HEK293 (cell line): ENCODE measurements around the gene BTG2.
A peak's percentile ranks its signal among the peaks of the same experiment; 100 is the strongest.

Experiments
- CTCF ChIA-PET: fragments of 350-600 bp; formaldehyde crosslinking; extraction: SDS; loops from one replicate; lab custom pipeline; 2021; ENCODE audit warnings: antibody characterized with exemption; lab: Yijun Ruan, JAX
- POLR2A ChIA-PET: fragments of 300-600 bp; formaldehyde crosslinking; extraction: SDS; loops from one replicate; lab custom pipeline; 2020; ENCODE audit warnings: antibody characterized with exemption, inconsistent platforms; lab: Yijun Ruan, JAX
- H3K27ac ChIP-seq: fragments of 200-500 bp; sonication (Bioruptor generic); 2 replicates; pipeline ENCODE4 v1.5.1; 2014; ENCODE audit warnings: low read depth, low read length, control low read depth, inconsistent platforms; ENCODE audit errors: extremely low read depth
- H3K36me3 ChIP-seq, 2 experiments: fragments of 200-500 bp in 1 of 2; sonication (Bioruptor generic) in 1 of 2; 1 replicate in 1 of 2; 2 replicates in 1 of 2; pipeline ENCODE4 v1.5.1; 2014 to 2017; ENCODE audit warnings: inconsistent platforms in 2 of 2, low read length in 2 of 2; ENCODE audit not compliant: control insufficient read depth in 2 of 2, insufficient read depth in 1 of 2
- H3K4me1 ChIP-seq: fragments of 200-500 bp; sonication (Bioruptor generic); 2 replicates; pipeline ENCODE4 v1.5.1; 2014; ENCODE audit warnings: mild to moderate bottlenecking, low read length, inconsistent platforms; ENCODE audit not compliant: control insufficient read depth, insufficient read depth
- H3K4me3 ChIP-seq: 2 replicates; pipeline ENCODE4 v1.5.1; 2011; ENCODE audit warnings: low read depth, mild to moderate bottlenecking, control low read depth, low read length, moderate library complexity
- H3K9me3 ChIP-seq: fragments of 200-500 bp; sonication (Bioruptor generic); 2 replicates; pipeline ENCODE4 v1.5.1; 2014; ENCODE audit warnings: low read depth, low read length, inconsistent platforms; ENCODE audit not compliant: control insufficient read depth, insufficient read depth
- CTCF ChIP-seq: fragments of 450-650 bp; formaldehyde crosslinking; IDR thresholded peaks from 2 replicates; pipeline ENCODE4 v1.5.1; 2016; ENCODE audit warnings: missing biosample characterization, missing genetic modification characterization
- GLIS1 ChIP-seq: fragments of 450-650 bp; formaldehyde crosslinking; IDR thresholded peaks from 2 replicates; pipeline ENCODE4 v1.5.1; 2016; ENCODE audit warnings: missing biosample characterization, missing genetic modification characterization
- OVOL3 ChIP-seq: fragments of 450-650 bp; formaldehyde crosslinking; IDR thresholded peaks from 2 replicates; pipeline ENCODE4 v1.5.1; 2016; ENCODE audit warnings: missing biosample characterization, missing genetic modification characterization
- SALL2 ChIP-seq: fragments of 450-650 bp; formaldehyde crosslinking; IDR thresholded peaks from 2 replicates; pipeline ENCODE4 v1.5.0; 2017; ENCODE audit warnings: missing biosample characterization, mild to moderate bottlenecking, missing genetic modification characterization, borderline replicate concordance
- SCRT1 ChIP-seq: fragments of 450-650 bp; formaldehyde crosslinking; IDR thresholded peaks from 2 replicates; pipeline ENCODE4 v1.5.1; 2016; ENCODE audit warnings: missing biosample characterization, missing genetic modification characterization, borderline replicate concordance
- SCRT2 ChIP-seq: fragments of 450-650 bp; formaldehyde crosslinking; IDR thresholded peaks from 2 replicates; pipeline ENCODE4 v1.5.1; 2016; ENCODE audit warnings: missing biosample characterization, missing genetic modification characterization
- TCF7L2 ChIP-seq: IDR thresholded peaks from 2 replicates; pipeline ENCODE4 v1.6.1; 2011; ENCODE audit warnings: low read depth, mild to moderate bottlenecking, inconsistent platforms, low read length, moderate library complexity, borderline replicate concordance
- WT1 ChIP-seq: fragments of 450-650 bp; formaldehyde crosslinking; IDR thresholded peaks from 2 replicates; pipeline ENCODE4 v1.5.1; 2016; ENCODE audit warnings: missing biosample characterization, missing genetic modification characterization
- ZBTB26 ChIP-seq: fragments of 450-650 bp; formaldehyde crosslinking; optimal IDR thresholded peaks from 2 replicates; pipeline ENCODE3; 2016; ENCODE audit warnings: missing biosample characterization, mild to moderate bottlenecking, missing genetic modification characterization
- ZBTB48 ChIP-seq: fragments of 450-650 bp; formaldehyde crosslinking; IDR thresholded peaks from 2 replicates; pipeline ENCODE4 v1.5.1; 2016; ENCODE audit warnings: missing biosample characterization, missing genetic modification characterization
- ZFP3 ChIP-seq: fragments of 450-650 bp; formaldehyde crosslinking; IDR thresholded peaks from 2 replicates; pipeline ENCODE4 v1.5.1; 2016; ENCODE audit warnings: low read depth, missing biosample characterization, missing genetic modification characterization
- ZFP69B ChIP-seq: fragments of 450-650 bp; formaldehyde crosslinking; IDR thresholded peaks from 2 replicates; pipeline ENCODE4 v1.5.1; 2016; ENCODE audit warnings: missing biosample characterization, missing genetic modification characterization
- ZIC2 ChIP-seq: fragments of 450-650 bp; formaldehyde crosslinking; IDR thresholded peaks from 2 replicates; pipeline ENCODE4 v1.5.1; 2016; ENCODE audit warnings: missing biosample characterization, missing genetic modification characterization
- ZNF239 ChIP-seq: fragments of 450-650 bp; formaldehyde crosslinking; IDR thresholded peaks from 2 replicates; pipeline ENCODE4 v1.5.1; 2016; ENCODE audit warnings: missing biosample characterization, missing genetic modification characterization
- ZNF354C ChIP-seq: fragments of 450-650 bp; formaldehyde crosslinking; IDR thresholded peaks from 2 replicates; pipeline ENCODE4 v1.5.1; 2016; ENCODE audit warnings: missing biosample characterization, missing genetic modification characterization, low read depth, borderline replicate concordance
- ZNF404 ChIP-seq: fragments of 450-650 bp; formaldehyde crosslinking; IDR thresholded peaks from 2 replicates; pipeline ENCODE4 v1.5.1; 2017; ENCODE audit warnings: missing biosample characterization, missing genetic modification characterization
- ZNF555 ChIP-seq: fragments of 450-650 bp; formaldehyde crosslinking; conservative IDR thresholded peaks from 2 replicates; pipeline ENCODE4 v1.5.1; 2017; ENCODE audit warnings: missing biosample characterization, mild to moderate bottlenecking, missing genetic modification characterization, inconsistent platforms
- ZNF645 ChIP-seq: fragments of 450-650 bp; formaldehyde crosslinking; IDR thresholded peaks from 2 replicates; pipeline ENCODE4; 2016; ENCODE audit warnings: missing biosample characterization, missing genetic modification characterization
- ZNF664 ChIP-seq: fragments of 450-650 bp; formaldehyde crosslinking; IDR thresholded peaks from 2 replicates; pipeline ENCODE4 v1.5.1; 2016; ENCODE audit warnings: missing biosample characterization, missing genetic modification characterization

BTG2 gene

GRCh38 chr1:203343956-203344754, 38.8 kb downstream of the BTG2 start:
- ChIA-PET POLR2A (no interaction called here), CTCF (interaction anchor here (0.6 to 16.4 kb wide), 10 partner anchors 10 to 358 kb away, joined by 3 to 371 read pairs (median 4); no protein-coding TSS in a partner anchor)
- Histone ChIP-seq H3K27ac (no peak overlapping the region), H3K4me3 (no peak overlapping the region), H3K36me3 (no peaks in the 10 kb centered on the region), H3K4me1 (no peaks in the 10 kb centered on the region), H3K9me3 (no peaks in the 10 kb centered on the region)
- no peak for TF ChIP-seq SALL2 (tag by site-specific recombination)
- no peak for TF ChIP-seq ZNF354C (tag by site-specific recombination)

- ChIA-PET CTCF (interaction anchor here (0.6 to 16.4 kb wide), 9 partner anchors 9 to 356 kb away, joined by 3 to 371 read pairs (median 5); partner anchors contain the start of gene PRELP), POLR2A (interaction anchor here (0.7 kb wide), 1 partner anchor 137 kb away, joined by 3 read pairs; no protein-coding TSS in a partner anchor)
- H3K36me3 ChIP-seq: no peaks in the 10 kb centered on the region
- TF ChIP-seq TCF7L2: peak; percentile 55; the same call in 1 of the 2 replicates
- peak; percentile 59; the same call in 1 of the 2 replicates for TF ChIP-seq WT1
- TF ChIP-seq ZNF645 (tag by site-specific recombination): no peak
- TF ChIP-seq GLIS1 (tag by site-specific recombination): no peak
- peak; percentile 94 for TF ChIP-seq ZIC2 (tag by site-specific recombination)
- TF ChIP-seq ZNF404: no peak
- H3K27ac ChIP-seq: no peak overlapping the region
- no peaks in the 10 kb centered on the region for H3K9me3 ChIP-seq
- no peak overlapping the region for H3K4me3 ChIP-seq
- H3K4me1 ChIP-seq: no peaks in the 10 kb centered on the region
Observed at GRCh38 chr1:203346060-203346768, 40.9 kb downstream of the BTG2 start.

- ChIA-PET CTCF (interaction anchor here (0.5 to 16.4 kb wide), 8 partner anchors 10 to 356 kb away, joined by 3 to 371 read pairs (median 5); partner anchors contain the start of gene PRELP), POLR2A (no interaction called here)
- no peaks in the 10 kb centered on the region for H3K9me3 ChIP-seq
- no peaks in the 10 kb centered on the region for H3K36me3 ChIP-seq
- H3K4me1 ChIP-seq: no peaks in the 10 kb centered on the region
- no peak overlapping the region for H3K27ac ChIP-seq
- H3K4me3 ChIP-seq: no peak overlapping the region
- TF ChIP-seq SCRT2 (tag by site-specific recombination): peak; percentile 34; the same call in 1 of the 2 replicates
- no peak for TF ChIP-seq ZFP69B (tag by site-specific recombination)
Observed at GRCh38 chr1:203346769-203347102, 41.4 kb downstream of the BTG2 start.

- ChIA-PET POLR2A (no interaction called here), CTCF (interaction anchor here (0.6 to 1.8 kb wide), 4 partner anchors 10 to 352 kb away, joined by 3 to 6 read pairs (median 4); no protein-coding TSS in a partner anchor)
- Histone ChIP-seq H3K9me3 (no peaks in the 10 kb centered on the region), H3K4me1 (no peaks in the 10 kb centered on the region), H3K27ac (no peak overlapping the region), H3K4me3 (no peak overlapping the region), H3K36me3 (no peaks in the 10 kb centered on the region)
- TF ChIP-seq OVOL3 (tag by site-specific recombination) (no peak), ZBTB48 (tag by site-specific recombination) (no peak), ZNF555 (tag by site-specific recombination) (no peak), ZNF239 (tag by site-specific recombination) (no peak), ZNF645 (tag by site-specific recombination) (no peak), ZNF664 (no peak), ZFP3 (no peak), SCRT1 (tag by site-specific recombination) (peak; percentile 82; the same call in 1 of the 2 replicates), CTCF (tag by site-specific recombination) (no peak), SCRT2 (tag by site-specific recombination) (peak; percentile 84), ZNF354C (tag by site-specific recombination) (no peak), ZBTB26 (tag by site-specific recombination) (no peak)
Observed at GRCh38 chr1:203349166-203349565, 43.8 kb downstream of the BTG2 start.
